ENCODE results near the gene SCGN.

Gene SCGN

DNA sequence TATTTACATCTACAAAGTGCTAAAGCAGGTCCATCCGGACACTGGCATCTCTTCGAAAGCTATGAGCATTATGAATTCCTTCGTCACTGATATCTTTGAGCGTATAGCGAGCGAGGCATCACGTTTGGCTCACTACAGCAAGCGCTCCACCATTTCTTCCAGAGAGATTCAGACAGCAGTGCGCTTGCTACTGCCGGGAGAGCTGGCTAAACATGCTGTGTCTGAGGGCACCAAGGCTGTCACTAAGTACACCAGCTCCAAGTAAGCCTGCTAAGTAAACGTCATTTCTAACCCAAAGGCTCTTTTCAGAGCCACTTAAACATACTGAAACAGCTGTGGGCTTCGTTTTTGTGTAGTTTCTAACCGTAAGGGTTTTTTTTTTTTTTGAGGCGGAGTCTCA is 75.0 kb downstream of the SCGN start:
- Histone ChIP-seq H3K4me2 (no peak overlapping the region), H2AFZ (ENCODE audit: low read depth) (no peak overlapping the region), H3K4me1 (ENCODE audit: low read depth, poor library complexity, severe bottlenecking) (no peaks in the 10 kb centered on the region), H3K36me3 (ENCODE audit: insufficient read depth) (no peaks in the 10 kb centered on the region), H3K79me2 (ENCODE audit: insufficient read depth, low read depth) (no peaks in the 10 kb centered on the region), H4K20me1 (ENCODE audit: insufficient read depth) (no peaks in the 10 kb centered on the region), H3K27ac (no peak overlapping the region), H3K9ac (no peak overlapping the region), H3K27me3 (ENCODE audit: insufficient read depth, low read depth) (no peaks in the 10 kb centered on the region), H3K4me3 (IDR thresholded peaks at IDR 0.05; ENCODE audit: insufficient read depth, low read depth, low read length) (no peak overlapping the region)
- TF ChIP-seq, protein P1, sequence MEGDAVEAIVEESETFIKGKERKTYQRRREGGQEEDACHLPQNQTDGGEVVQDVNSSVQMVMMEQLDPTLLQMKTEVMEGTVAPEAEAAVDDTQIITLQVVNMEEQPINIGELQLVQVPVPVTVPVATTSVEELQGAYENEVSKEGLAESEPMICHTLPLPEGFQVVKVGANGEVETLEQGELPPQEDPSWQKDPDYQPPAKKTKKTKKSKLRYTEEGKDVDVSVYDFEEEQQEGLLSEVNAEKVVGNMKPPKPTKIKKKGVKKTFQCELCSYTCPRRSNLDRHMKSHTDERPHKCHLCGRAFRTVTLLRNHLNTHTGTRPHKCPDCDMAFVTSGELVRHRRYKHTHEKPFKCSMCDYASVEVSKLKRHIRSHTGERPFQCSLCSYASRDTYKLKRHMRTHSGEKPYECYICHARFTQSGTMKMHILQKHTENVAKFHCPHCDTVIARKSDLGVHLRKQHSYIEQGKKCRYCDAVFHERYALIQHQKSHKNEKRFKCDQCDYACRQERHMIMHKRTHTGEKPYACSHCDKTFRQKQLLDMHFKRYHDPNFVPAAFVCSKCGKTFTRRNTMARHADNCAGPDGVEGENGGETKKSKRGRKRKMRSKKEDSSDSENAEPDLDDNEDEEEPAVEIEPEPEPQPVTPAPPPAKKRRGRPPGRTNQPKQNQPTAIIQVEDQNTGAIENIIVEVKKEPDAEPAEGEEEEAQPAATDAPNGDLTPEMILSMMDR (conservative IDR thresholded peaks at IDR 0.05; ENCODE audit: low read depth, low read length): no peak

GRCh38 chr6:25730907-25731306 is 78.9 kb downstream of the SCGN start:
- Histone ChIP-seq H3K27me3 (ENCODE audit: insufficient read depth, low read depth) (no peaks in the 10 kb centered on the region), H4K20me1 (ENCODE audit: insufficient read depth) (no peaks in the 10 kb centered on the region), H3K4me3 (IDR thresholded peaks at IDR 0.05; ENCODE audit: insufficient read depth, low read depth, low read length) (no peak overlapping the region), H3K4me2 (no peak overlapping the region), H3K27ac (no peak overlapping the region), H3K36me3 (ENCODE audit: insufficient read depth) (no peaks in the 10 kb centered on the region), H3K9ac (no peak overlapping the region), H3K4me1 (ENCODE audit: low read depth, poor library complexity, severe bottlenecking) (no peaks in the 10 kb centered on the region), H3K79me2 (ENCODE audit: insufficient read depth, low read depth) (no peaks in the 10 kb centered on the region), H2AFZ (ENCODE audit: low read depth) (no peak overlapping the region)
- TF ChIP-seq, protein P1 (conservative IDR thresholded peaks at IDR 0.05; ENCODE audit: low read depth, low read length): no peak

- H3K79me2 ChIP-seq (ENCODE audit: insufficient read depth, low read depth): no peaks in the 10 kb centered on the region
- no peak overlapping the region for H3K27ac ChIP-seq
- TF ChIP-seq, protein P1 (conservative IDR thresholded peaks at IDR 0.05; ENCODE audit: low read depth, low read length): no peak
- no peaks in the 10 kb centered on the region for H3K4me1 ChIP-seq (ENCODE audit: low read depth, poor library complexity, severe bottlenecking)
- no peak overlapping the region for H3K4me3 ChIP-seq (IDR thresholded peaks at IDR 0.05; ENCODE audit: insufficient read depth, low read depth, low read length)
- no peaks in the 10 kb centered on the region for H3K27me3 ChIP-seq (ENCODE audit: insufficient read depth, low read depth)
- H3K4me2 ChIP-seq: no peak overlapping the region
- no peaks in the 10 kb centered on the region for H4K20me1 ChIP-seq (ENCODE audit: insufficient read depth)
- no peak overlapping the region for H2AFZ ChIP-seq (ENCODE audit: low read depth)
- no peaks in the 10 kb centered on the region for H3K36me3 ChIP-seq (ENCODE audit: insufficient read depth)
- H3K9ac ChIP-seq: no peak overlapping the region
Measured at GRCh38 chr6:25731721-25732120, 79.7 kb downstream of the SCGN start.

DNA sequence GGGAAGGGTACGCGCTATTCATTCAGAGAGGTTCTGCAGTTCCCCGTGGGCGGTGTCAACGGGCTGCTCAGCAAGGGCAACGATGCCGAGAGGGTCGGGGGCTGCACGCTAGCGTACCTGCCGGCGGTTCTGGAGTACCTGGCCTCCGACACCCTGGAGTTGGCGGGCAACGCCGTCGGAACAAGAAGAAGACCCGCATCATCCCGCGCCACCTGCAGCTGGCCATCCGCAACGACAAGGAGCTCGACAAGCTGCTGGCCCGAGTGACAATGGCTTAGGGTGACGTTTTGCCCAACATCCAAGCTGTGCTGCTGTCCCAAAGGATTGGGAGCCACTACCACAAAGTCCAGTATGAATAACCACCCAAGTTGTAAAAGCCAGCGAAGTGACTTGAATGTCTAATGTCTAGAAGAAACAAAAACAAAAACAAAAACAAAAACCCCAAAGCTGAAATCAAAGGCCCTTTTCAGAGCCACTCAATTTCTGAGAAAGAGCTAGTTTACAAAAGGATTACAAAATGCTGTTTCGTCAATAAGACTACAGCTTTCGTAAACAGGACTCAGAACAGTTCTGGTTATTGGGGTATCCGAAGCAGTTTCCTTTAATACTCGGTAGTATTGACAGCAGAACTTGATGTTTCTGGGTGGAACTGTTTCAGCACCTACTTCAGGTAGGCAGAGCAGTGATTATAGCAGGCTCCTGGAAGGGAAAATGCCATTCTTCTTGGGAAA is 80.6 kb downstream of the SCGN start:
- Histone ChIP-seq H3K4me2 (no peak overlapping the region), H3K27ac (no peak overlapping the region), H3K9ac (no peak overlapping the region), H3K79me2 (ENCODE audit: insufficient read depth, low read depth) (no peaks in the 10 kb centered on the region), H2AFZ (ENCODE audit: low read depth) (no peak overlapping the region), H3K4me3 (IDR thresholded peaks at IDR 0.05; ENCODE audit: insufficient read depth, low read depth, low read length) (no peak overlapping the region), H3K27me3 (ENCODE audit: insufficient read depth, low read depth) (no peaks in the 10 kb centered on the region), H3K36me3 (ENCODE audit: insufficient read depth) (no peaks in the 10 kb centered on the region), H3K4me1 (ENCODE audit: low read depth, poor library complexity, severe bottlenecking) (no peaks in the 10 kb centered on the region), H4K20me1 (ENCODE audit: insufficient read depth) (no peaks in the 10 kb centered on the region)
- TF ChIP-seq, protein P1 (conservative IDR thresholded peaks at IDR 0.05; ENCODE audit: low read depth, low read length): no peak

Measured in KMS-11 (cell line).